ENCODE measurements around the gene SLC44A3. TPM values are rescaled to one million over a fixed set of nuclear protein-coding genes. Genes with fewer than 3 reads are reported as not detected.
A peak's percentile ranks its signal among the peaks of the same experiment; 100 is the strongest.

SLC44A3 gene
- total RNA-seq, 1 donor from 2014 or later: 1.7 TPM

- Histone ChIP-seq H3F3A (ENCODE audit: low read depth) (peaks cover 11% of the 10 kb centered on the region), H4K20me1 (ENCODE audit: low read depth) (peaks cover 100% of the 10 kb centered on the region), H3K4me3 (no peak overlapping the region), H3K36me3 (peaks cover 15% of the 10 kb centered on the region), H3K79me2 (ENCODE audit: low read depth) (peaks cover 100% of the 10 kb centered on the region), H3K27ac (no peak overlapping the region), H3K4me2 (no peak overlapping the region), H3K9me3 (ENCODE audit: low read depth) (no peaks in the 10 kb centered on the region), H2AFZ (replicated peaks) (no peak overlapping the region), H3K27me3 (no peaks in the 10 kb centered on the region), H3K9ac (no peak overlapping the region), H3K4me1 (peaks cover 20% of the 10 kb centered on the region)
- no peak overlapping the region for H3K4me3 Mint-ChIP-seq
- H3K9me3 Mint-ChIP-seq: peaks cover 21% of the 10 kb centered on the region
- no peak for DNase-seq (ENCODE audit: low spot score)
- no peak for TF ChIP-seq CTCF (IDR thresholded peaks at IDR 0.05)
- no peak for TF ChIP-seq EZH2 (IDR thresholded peaks at IDR 0.05)
- TF ChIP-seq EZH2phosphoT487 (IDR thresholded peaks at IDR 0.05): no peak
- peaks cover 2% of the 10 kb centered on the region for H3K27me3 Mint-ChIP-seq (ENCODE audit: insufficient read depth, low read depth)
- H3K36me3 Mint-ChIP-seq: peaks cover 50% of the 10 kb centered on the region
- no peak overlapping the region for H3K27ac Mint-ChIP-seq
- H3K4me1 Mint-ChIP-seq: peaks cover 32% of the 10 kb centered on the region
Observed at GRCh38 chr1:94907136-94907535, 87.0 kb downstream of the SLC44A3 start.

GRCh38 chr1:94908190-94908589 lies 88.0 kb downstream of the SLC44A3 start:
- no peak overlapping the region for H2AFZ ChIP-seq (replicated peaks)
- Mint-ChIP-seq H3K36me3 (peaks cover 56% of the 10 kb centered on the region), H3K9me3 (peaks cover 26% of the 10 kb centered on the region), H3K27ac (no peak overlapping the region), H3K4me3 (no peak overlapping the region), H3K4me1 (peaks cover 30% of the 10 kb centered on the region), H3K27me3 (ENCODE audit: insufficient read depth, low read depth) (peaks cover 2% of the 10 kb centered on the region)
- H3F3A ChIP-seq (ENCODE audit: low read depth): peaks cover 19% of the 10 kb centered on the region
- no peak overlapping the region for H3K9ac ChIP-seq
- no peak for DNase-seq (ENCODE audit: low spot score)
- peaks cover 100% of the 10 kb centered on the region for H3K79me2 ChIP-seq (ENCODE audit: low read depth)
- H3K4me1 ChIP-seq: peaks cover 27% of the 10 kb centered on the region
- TF ChIP-seq EZH2 (IDR thresholded peaks at IDR 0.05) (no peak), CTCF (IDR thresholded peaks at IDR 0.05) (no peak), EZH2phosphoT487 (IDR thresholded peaks at IDR 0.05) (no peak)
- peaks cover 100% of the 10 kb centered on the region for H4K20me1 ChIP-seq (ENCODE audit: low read depth)
- peaks cover 6% of the 10 kb centered on the region for H3K36me3 ChIP-seq
- no peak overlapping the region for H3K4me3 ChIP-seq
- no peaks in the 10 kb centered on the region for H3K9me3 ChIP-seq (ENCODE audit: low read depth)
- no peak overlapping the region for H3K27ac ChIP-seq
- H3K27me3 ChIP-seq: no peaks in the 10 kb centered on the region
- H3K4me2 ChIP-seq: no peak overlapping the region

GRCh38 chr1:94908965-94909364 lies 88.8 kb downstream of the SLC44A3 start:
- Histone ChIP-seq H3K4me2 (peak overlapping the region; percentile 15), H4K20me1 (ENCODE audit: low read depth) (peaks cover 100% of the 10 kb centered on the region), H3K27ac (no peak overlapping the region), H3K79me2 (ENCODE audit: low read depth) (peaks cover 100% of the 10 kb centered on the region), H3K4me1 (peaks cover 27% of the 10 kb centered on the region), H3F3A (ENCODE audit: low read depth) (peaks cover 19% of the 10 kb centered on the region), H3K4me3 (no peak overlapping the region), H3K27me3 (no peaks in the 10 kb centered on the region), H3K9me3 (ENCODE audit: low read depth) (no peaks in the 10 kb centered on the region), H2AFZ (replicated peaks) (no peak overlapping the region), H3K9ac (no peak overlapping the region), H3K36me3 (peaks cover under 1% of the 10 kb centered on the region)
- DNase-seq (ENCODE audit: low spot score): no peak
- Mint-ChIP-seq H3K27me3 (ENCODE audit: insufficient read depth, low read depth) (peaks cover 2% of the 10 kb centered on the region), H3K27ac (peak overlapping the region; percentile 51), H3K4me3 (no peak overlapping the region), H3K9me3 (peaks cover 31% of the 10 kb centered on the region), H3K36me3 (peaks cover 57% of the 10 kb centered on the region), H3K4me1 (peaks cover 26% of the 10 kb centered on the region)
- no peak for TF ChIP-seq EZH2phosphoT487 (IDR thresholded peaks at IDR 0.05)

- Mint-ChIP-seq H3K27ac (peak overlapping the region; percentile 51), H3K36me3 (peaks cover 62% of the 10 kb centered on the region), H3K9me3 (peaks cover 36% of the 10 kb centered on the region), H3K4me3 (no peak overlapping the region), H3K4me1 (peaks cover 26% of the 10 kb centered on the region), H3K27me3 (ENCODE audit: insufficient read depth, low read depth) (peaks cover 4% of the 10 kb centered on the region)
- Histone ChIP-seq H3F3A (ENCODE audit: low read depth) (peaks cover 19% of the 10 kb centered on the region), H4K20me1 (ENCODE audit: low read depth) (peaks cover 100% of the 10 kb centered on the region), H3K27me3 (no peaks in the 10 kb centered on the region), H3K36me3 (no peaks in the 10 kb centered on the region), H2AFZ (replicated peaks) (no peak overlapping the region), H3K4me3 (no peak overlapping the region), H3K79me2 (ENCODE audit: low read depth) (peaks cover 100% of the 10 kb centered on the region), H3K27ac (no peak overlapping the region), H3K9ac (no peak overlapping the region), H3K4me2 (peak overlapping the region; percentile 15), H3K9me3 (ENCODE audit: low read depth) (no peaks in the 10 kb centered on the region), H3K4me1 (peaks cover 27% of the 10 kb centered on the region)
- DNase-seq (ENCODE audit: low spot score): peak; percentile 54
- TF ChIP-seq EZH2 (IDR thresholded peaks at IDR 0.05) (no peak), EZH2phosphoT487 (IDR thresholded peaks at IDR 0.05) (no peak), CTCF (IDR thresholded peaks at IDR 0.05) (no peak)
Observed at GRCh38 chr1:94909486-94909885, 89.3 kb downstream of the SLC44A3 start.

Data from neural progenitor cell (in vitro differentiated cells).